SK-N-SH treated with all-trans-retinoic acid at 6 μM for 48 hours (cell line): ENCODE data around the gene MRPS16.

Source experiments
- ATAC-seq: fragments of 200-7000 bp; cut with Tn5 transposase; 3 replicates; pipeline ENCODE4 v1.9.1; 2020; ENCODE audit warnings: mild to moderate bottlenecking, moderate library complexity
- ARNTL ChIP-seq: fragments of 450-650 bp; formaldehyde crosslinking; IDR thresholded peaks from 2 replicates; pipeline ENCODE4 v1.5.0; 2020; ENCODE audit warnings: low read depth, mild to moderate bottlenecking, moderate library complexity, borderline replicate concordance
- BACH2 ChIP-seq: fragments of 250-450 bp; sonication (Bioruptor Pico); IDR thresholded peaks from 2 replicates; pipeline ENCODE4 v1.9.0; 2021; ENCODE audit warnings: mild to moderate bottlenecking, borderline replicate concordance
- CSDC2 ChIP-seq: fragments of 250-450 bp; sonication (Bioruptor Pico); IDR thresholded peaks from 2 replicates; pipeline ENCODE4 v1.5.0; 2020; ENCODE audit warnings: mild to moderate bottlenecking, moderate library complexity
- GLIS3 ChIP-seq: fragments of 250-450 bp; sonication (Bioruptor Pico); IDR thresholded peaks from 2 replicates; pipeline ENCODE4 v1.5.0; 2020; ENCODE audit warnings: mild to moderate bottlenecking, moderate library complexity
- RARB ChIP-seq: fragments of 250-450 bp; sonication (Bioruptor Pico); IDR thresholded peaks from 2 replicates; pipeline ENCODE4 v1.8.0; 2021; ENCODE audit warnings: mild to moderate bottlenecking, moderate library complexity
- SNAI2 ChIP-seq: fragments of 250-450 bp; sonication (Bioruptor Pico); IDR thresholded peaks from 2 replicates; pipeline ENCODE4 v1.5.0; 2020; ENCODE audit warnings: mild to moderate bottlenecking, moderate library complexity
- TCF4 ChIP-seq: fragments of 250-450 bp; sonication (Bioruptor Pico); IDR thresholded peaks from 2 replicates; pipeline ENCODE4 v1.8.0; 2021; ENCODE audit warnings: mild to moderate bottlenecking, moderate library complexity, borderline replicate concordance
- TOX ChIP-seq: fragments of 250-450 bp; sonication (Bioruptor Pico); IDR thresholded peaks from 2 replicates; pipeline ENCODE4 v1.8.0; 2021; ENCODE audit warnings: mild to moderate bottlenecking, moderate library complexity, borderline replicate concordance
- ZFP3 ChIP-seq: fragments of 250-450 bp; sonication (Bioruptor Pico); IDR thresholded peaks from 2 replicates; pipeline ENCODE4 v1.5.0; 2020; ENCODE audit warnings: mild to moderate bottlenecking, moderate library complexity
- ZFP30 ChIP-seq: fragments of 450-650 bp; formaldehyde crosslinking; IDR thresholded peaks from 2 replicates; pipeline ENCODE4 v1.5.0; 2022; ENCODE audit warnings: mild to moderate bottlenecking, moderate library complexity
- ZNF70 ChIP-seq: fragments of 450-650 bp; formaldehyde crosslinking; IDR thresholded peaks from 2 replicates; pipeline ENCODE4 v1.5.0; 2020; ENCODE audit warnings: mild to moderate bottlenecking, moderate library complexity
- ZNF8 ChIP-seq: fragments of 450-650 bp; formaldehyde crosslinking; IDR thresholded peaks from 2 replicates; pipeline ENCODE4 v1.5.0; 2020; ENCODE audit warnings: mild to moderate bottlenecking, moderate library complexity
- TF ChIP-seq, protein P1 (sequence below): fragments of 250-450 bp; sonication (Bioruptor Pico); IDR thresholded peaks from 2 replicates; pipeline ENCODE4 v1.8.0; 2021; ENCODE audit warnings: low read depth, mild to moderate bottlenecking, moderate library complexity, borderline replicate concordance
- TF ChIP-seq, protein P2 (sequence below): fragments of 250-450 bp; sonication (Bioruptor Pico); IDR thresholded peaks from 2 replicates; pipeline ENCODE4 v1.5.1; 2020; ENCODE audit warnings: low read depth, mild to moderate bottlenecking, moderate library complexity
- TF ChIP-seq, protein P3 (sequence below): fragments of 250-450 bp; sonication (Bioruptor Pico); IDR thresholded peaks from 2 replicates; pipeline ENCODE4 v1.5.0; 2020; ENCODE audit warnings: mild to moderate bottlenecking, moderate library complexity
- TF ChIP-seq, protein P4 (sequence below): fragments of 250-450 bp; sonication (Bioruptor Pico); IDR thresholded peaks from 2 replicates; pipeline ENCODE4 v1.8.0; 2020; ENCODE audit warnings: mild to moderate bottlenecking, moderate library complexity, borderline replicate concordance
- TF ChIP-seq, protein P5 (sequence below): fragments of 250-450 bp; sonication (Bioruptor Pico); IDR thresholded peaks from 2 replicates; pipeline ENCODE4 v1.5.1; 2021; ENCODE audit warnings: mild to moderate bottlenecking, moderate library complexity

Gene MRPS16

DNA sequence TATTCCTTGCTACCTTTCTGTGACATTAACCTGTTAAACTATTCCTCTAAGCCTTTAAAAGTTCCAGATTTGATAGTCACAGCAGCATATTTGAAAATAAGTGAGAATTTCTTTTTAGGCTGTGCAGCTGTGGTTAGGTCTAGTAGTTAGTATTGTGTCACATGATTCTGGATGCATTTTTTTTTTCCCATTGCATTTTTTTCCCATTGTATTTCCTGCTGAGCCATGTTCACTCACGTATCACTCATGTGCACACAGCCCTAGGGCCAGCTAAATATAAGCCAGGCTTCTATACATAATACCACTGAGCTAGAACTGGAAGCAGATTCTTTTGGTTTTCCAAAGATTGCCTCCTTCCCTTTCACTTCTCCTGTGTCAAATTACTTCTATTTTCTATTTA is 42.7 kb downstream of the MRPS16 start:
- no peak for TF ChIP-seq ZNF70
- TF ChIP-seq SNAI2 (CRISPR knock-in tag): no peak
- TF ChIP-seq, protein P1, sequence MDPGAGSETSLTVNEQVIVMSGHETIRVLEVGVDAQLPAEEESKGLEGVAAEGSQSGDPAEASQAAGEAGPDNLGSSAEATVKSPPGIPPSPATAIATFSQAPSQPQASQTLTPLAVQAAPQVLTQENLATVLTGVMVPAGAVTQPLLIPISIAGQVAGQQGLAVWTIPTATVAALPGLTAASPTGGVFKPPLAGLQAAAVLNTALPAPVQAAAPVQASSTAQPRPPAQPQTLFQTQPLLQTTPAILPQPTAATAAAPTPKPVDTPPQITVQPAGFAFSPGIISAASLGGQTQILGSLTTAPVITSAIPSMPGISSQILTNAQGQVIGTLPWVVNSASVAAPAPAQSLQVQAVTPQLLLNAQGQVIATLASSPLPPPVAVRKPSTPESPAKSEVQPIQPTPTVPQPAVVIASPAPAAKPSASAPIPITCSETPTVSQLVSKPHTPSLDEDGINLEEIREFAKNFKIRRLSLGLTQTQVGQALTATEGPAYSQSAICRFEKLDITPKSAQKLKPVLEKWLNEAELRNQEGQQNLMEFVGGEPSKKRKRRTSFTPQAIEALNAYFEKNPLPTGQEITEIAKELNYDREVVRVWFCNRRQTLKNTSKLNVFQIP (CRISPR knock-in tag): no peak
- TF ChIP-seq GLIS3 (CRISPR knock-in tag): no peak
- no peak for TF ChIP-seq CSDC2
- TF ChIP-seq TCF4 (CRISPR knock-in tag): no peak
- TF ChIP-seq, protein P2, sequence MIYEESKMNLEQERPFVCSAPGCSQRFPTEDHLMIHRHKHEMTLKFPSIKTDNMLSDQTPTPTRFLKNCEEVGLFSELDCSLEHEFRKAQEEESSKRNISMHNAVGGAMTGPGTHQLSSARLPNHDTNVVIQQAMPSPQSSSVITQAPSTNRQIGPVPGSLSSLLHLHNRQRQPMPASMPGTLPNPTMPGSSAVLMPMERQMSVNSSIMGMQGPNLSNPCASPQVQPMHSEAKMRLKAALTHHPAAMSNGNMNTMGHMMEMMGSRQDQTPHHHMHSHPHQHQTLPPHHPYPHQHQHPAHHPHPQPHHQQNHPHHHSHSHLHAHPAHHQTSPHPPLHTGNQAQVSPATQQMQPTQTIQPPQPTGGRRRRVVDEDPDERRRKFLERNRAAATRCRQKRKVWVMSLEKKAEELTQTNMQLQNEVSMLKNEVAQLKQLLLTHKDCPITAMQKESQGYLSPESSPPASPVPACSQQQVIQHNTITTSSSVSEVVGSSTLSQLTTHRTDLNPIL (CRISPR knock-in tag): no peak
- TF ChIP-seq BACH2: no peak
- ATAC-seq: no peak

DNA sequence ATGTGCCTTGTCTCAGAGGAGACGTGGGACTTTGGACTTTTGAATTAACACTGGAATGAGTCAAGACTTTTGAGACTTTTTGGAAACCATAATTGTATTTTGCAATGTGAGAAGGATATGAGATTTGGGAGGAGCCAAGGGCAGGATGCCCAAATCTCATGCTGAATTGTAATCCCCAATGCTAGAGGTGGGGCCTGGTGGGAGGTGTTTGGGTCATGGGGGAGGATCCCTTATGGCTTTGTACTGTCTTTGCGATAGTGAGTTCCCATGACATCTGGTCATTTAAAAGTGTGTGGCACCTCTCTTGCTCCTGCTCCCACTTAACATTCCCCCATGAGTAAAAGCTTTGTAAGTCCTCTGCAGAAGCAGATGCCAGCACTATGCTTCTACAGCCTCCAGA is 44.6 kb downstream of the MRPS16 start:
- ATAC-seq: no peak
- no peak for TF ChIP-seq ZNF8
- TF ChIP-seq, protein P2 (CRISPR knock-in tag): no peak
- TF ChIP-seq ZFP30 (CRISPR knock-in tag): no peak

DNA sequence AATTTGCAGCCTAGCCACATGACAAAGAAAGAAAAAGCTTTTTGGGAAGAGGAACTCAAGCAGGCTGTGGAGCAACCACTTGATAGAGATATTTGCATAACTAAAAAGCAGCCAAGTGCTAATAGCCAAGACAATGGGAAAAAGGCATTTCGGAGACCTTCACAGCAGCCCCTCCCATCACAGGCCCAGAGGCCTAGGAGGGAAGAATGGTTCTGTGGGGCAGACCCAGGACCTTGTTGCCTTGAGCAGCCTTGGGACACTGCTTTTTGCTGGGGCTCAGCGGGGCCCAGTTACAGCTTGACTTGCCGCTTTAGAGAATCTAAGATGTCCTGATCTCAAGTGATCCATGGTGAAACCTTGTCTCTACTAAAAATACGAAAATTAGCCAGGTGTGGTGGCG is 46.1 kb downstream of the MRPS16 start:
- ATAC-seq: no peak
- TF ChIP-seq, protein P1 (CRISPR knock-in tag): no peak
- TF ChIP-seq TOX (CRISPR knock-in tag) (no peak), ZFP3 (CRISPR knock-in tag) (no peak), TCF4 (CRISPR knock-in tag) (no peak), RARB (CRISPR knock-in tag) (no peak), ARNTL (CRISPR knock-in tag) (no peak), ZNF70 (no peak), BACH2 (no peak)
- TF ChIP-seq, protein P3, sequence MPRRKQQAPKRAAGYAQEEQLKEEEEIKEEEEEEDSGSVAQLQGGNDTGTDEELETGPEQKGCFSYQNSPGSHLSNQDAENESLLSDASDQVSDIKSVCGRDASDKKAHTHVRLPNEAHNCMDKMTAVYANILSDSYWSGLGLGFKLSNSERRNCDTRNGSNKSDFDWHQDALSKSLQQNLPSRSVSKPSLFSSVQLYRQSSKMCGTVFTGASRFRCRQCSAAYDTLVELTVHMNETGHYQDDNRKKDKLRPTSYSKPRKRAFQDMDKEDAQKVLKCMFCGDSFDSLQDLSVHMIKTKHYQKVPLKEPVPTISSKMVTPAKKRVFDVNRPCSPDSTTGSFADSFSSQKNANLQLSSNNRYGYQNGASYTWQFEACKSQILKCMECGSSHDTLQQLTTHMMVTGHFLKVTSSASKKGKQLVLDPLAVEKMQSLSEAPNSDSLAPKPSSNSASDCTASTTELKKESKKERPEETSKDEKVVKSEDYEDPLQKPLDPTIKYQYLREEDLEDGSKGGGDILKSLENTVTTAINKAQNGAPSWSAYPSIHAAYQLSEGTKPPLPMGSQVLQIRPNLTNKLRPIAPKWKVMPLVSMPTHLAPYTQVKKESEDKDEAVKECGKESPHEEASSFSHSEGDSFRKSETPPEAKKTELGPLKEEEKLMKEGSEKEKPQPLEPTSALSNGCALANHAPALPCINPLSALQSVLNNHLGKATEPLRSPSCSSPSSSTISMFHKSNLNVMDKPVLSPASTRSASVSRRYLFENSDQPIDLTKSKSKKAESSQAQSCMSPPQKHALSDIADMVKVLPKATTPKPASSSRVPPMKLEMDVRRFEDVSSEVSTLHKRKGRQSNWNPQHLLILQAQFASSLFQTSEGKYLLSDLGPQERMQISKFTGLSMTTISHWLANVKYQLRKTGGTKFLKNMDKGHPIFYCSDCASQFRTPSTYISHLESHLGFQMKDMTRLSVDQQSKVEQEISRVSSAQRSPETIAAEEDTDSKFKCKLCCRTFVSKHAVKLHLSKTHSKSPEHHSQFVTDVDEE (CRISPR knock-in tag): no peak
- TF ChIP-seq, protein P4, sequence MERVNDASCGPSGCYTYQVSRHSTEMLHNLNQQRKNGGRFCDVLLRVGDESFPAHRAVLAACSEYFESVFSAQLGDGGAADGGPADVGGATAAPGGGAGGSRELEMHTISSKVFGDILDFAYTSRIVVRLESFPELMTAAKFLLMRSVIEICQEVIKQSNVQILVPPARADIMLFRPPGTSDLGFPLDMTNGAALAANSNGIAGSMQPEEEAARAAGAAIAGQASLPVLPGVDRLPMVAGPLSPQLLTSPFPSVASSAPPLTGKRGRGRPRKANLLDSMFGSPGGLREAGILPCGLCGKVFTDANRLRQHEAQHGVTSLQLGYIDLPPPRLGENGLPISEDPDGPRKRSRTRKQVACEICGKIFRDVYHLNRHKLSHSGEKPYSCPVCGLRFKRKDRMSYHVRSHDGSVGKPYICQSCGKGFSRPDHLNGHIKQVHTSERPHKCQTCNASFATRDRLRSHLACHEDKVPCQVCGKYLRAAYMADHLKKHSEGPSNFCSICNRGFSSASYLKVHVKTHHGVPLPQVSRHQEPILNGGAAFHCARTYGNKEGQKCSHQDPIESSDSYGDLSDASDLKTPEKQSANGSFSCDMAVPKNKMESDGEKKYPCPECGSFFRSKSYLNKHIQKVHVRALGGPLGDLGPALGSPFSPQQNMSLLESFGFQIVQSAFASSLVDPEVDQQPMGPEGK (CRISPR knock-in tag): no peak

DNA sequence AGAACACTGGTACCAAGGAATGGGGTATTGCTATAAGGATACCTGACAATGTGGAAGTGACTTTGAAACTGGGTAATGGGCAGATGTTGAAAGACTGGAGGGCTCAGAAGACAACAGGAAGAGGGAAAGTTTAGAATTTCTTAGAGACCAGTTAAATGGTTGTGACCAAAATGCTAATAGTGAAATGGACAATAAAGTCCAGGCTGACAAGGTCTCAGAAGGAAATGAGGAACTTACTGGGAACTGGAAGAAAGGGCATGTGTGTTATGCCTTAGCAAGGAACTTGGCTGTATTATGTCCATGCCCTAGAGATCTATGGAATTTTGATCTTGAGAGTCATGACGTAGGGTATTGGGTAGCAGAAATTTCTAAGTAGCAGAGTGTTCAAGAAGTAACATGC is 46.6 kb downstream of the MRPS16 start:
- ATAC-seq: no peak
- TF ChIP-seq ZNF70 (no peak), CSDC2 (no peak)
- TF ChIP-seq, protein P1 (CRISPR knock-in tag): no peak
- TF ChIP-seq, protein P5, sequence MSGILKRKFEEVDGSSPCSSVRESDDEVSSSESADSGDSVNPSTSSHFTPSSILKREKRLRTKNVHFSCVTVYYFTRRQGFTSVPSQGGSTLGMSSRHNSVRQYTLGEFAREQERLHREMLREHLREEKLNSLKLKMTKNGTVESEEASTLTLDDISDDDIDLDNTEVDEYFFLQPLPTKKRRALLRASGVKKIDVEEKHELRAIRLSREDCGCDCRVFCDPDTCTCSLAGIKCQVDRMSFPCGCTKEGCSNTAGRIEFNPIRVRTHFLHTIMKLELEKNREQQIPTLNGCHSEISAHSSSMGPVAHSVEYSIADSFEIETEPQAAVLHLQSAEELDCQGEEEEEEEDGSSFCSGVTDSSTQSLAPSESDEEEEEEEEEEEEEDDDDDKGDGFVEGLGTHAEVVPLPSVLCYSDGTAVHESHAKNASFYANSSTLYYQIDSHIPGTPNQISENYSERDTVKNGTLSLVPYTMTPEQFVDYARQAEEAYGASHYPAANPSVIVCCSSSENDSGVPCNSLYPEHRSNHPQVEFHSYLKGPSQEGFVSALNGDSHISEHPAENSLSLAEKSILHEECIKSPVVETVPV (CRISPR knock-in tag): no peak
